ENCODE measurements around the gene RXRA. TPM values are rescaled to one million over a fixed set of nuclear protein-coding genes. Genes with fewer than 3 reads are reported as not detected.

The RXRA gene
- total and polyA plus RNA-seq, 10 of the 15 experiments (the other 5 are each of a cell fraction or from before 2014, with no cell fraction given) = 0.89 to 36.8 (median 11.1) TPM

- H2AFZ ChIP-seq (ENCODE audit: control insufficient read depth, low read depth, low read length) = no peak overlapping the region
- no peak for TF ChIP-seq ZBTB11 (CRISPR knock-in tag; IDR thresholded peaks at IDR 0.05)
- TF ChIP-seq RUNX3 (IDR thresholded peaks at IDR 0.05; ENCODE audit: low read length) = no peak
- no peak for TF ChIP-seq IKZF1 (conservative IDR thresholded peaks at IDR 0.05)
- no peak for TF ChIP-seq E4F1 (IDR thresholded peaks at IDR 0.05; ENCODE audit: borderline replicate concordance, partially characterized antibody)
- TF ChIP-seq CEBPZ (IDR thresholded peaks at IDR 0.05; ENCODE audit: low read depth, low read length) = no peak
- no peak for TF ChIP-seq ZNF384 (IDR thresholded peaks at IDR 0.05; ENCODE audit: borderline replicate concordance, low read depth, low read length)
- no peak for TF ChIP-seq BACH1 (IDR thresholded peaks at IDR 0.05; ENCODE audit: borderline replicate concordance)
- no peak for TF ChIP-seq JUNB (IDR thresholded peaks at IDR 0.05)
- TF ChIP-seq POLR2AphosphoS5 (IDR thresholded peaks at IDR 0.05; ENCODE audit: low read length) = no peak
- TF ChIP-seq ESRRA (IDR thresholded peaks at IDR 0.05; ENCODE audit: low read length) = no peak
- TF ChIP-seq RAD51 (IDR thresholded peaks at IDR 0.05) = no peak
- TF ChIP-seq RAD21 (IDR thresholded peaks at IDR 0.05; ENCODE audit: insufficient read depth, low read depth, low read length) = no peak
- no peak for TF ChIP-seq FOXM1 (IDR thresholded peaks at IDR 0.05; ENCODE audit: low read depth, low read length)
- no peak for DNase-seq (ENCODE audit: low read depth, low spot score)
- H3K9me3 ChIP-seq (replicated peaks; ENCODE audit: control insufficient read depth, insufficient read depth, low read length) = no peaks in the 10 kb centered on the region
- no peaks in the 10 kb centered on the region for H4K20me1 ChIP-seq (ENCODE audit: control insufficient read depth, insufficient read depth)
- CTCF ChIA-PET = no interaction called here
- SMC1A ChIA-PET (ENCODE audit: uncharacterized antibody, unreplicated experiment) = no interaction called here
- in situ Hi-C loops (cut with MboI) = no loop called here
- FAIRE-seq = no peak
- H3K4me2 ChIP-seq (ENCODE audit: control insufficient read depth, insufficient read depth) = no peak overlapping the region
- no peak for ATAC-seq
- no peaks in the 10 kb centered on the region for H3K36me3 ChIP-seq (ENCODE audit: control insufficient read depth in 2 of 2, insufficient read depth in 2 of 2, low read length in 1 of 2)
- RAD21 ChIA-PET (ENCODE audit: unreplicated experiment) = no interaction called here
- intact Hi-C loops (cut with micrococcal nuclease; ENCODE audit: unreplicated experiment) = no loop called here
- H3K27ac ChIP-seq (ENCODE audit: control insufficient read depth, insufficient read depth) = no peak overlapping the region
- WGBS (ENCODE audit: insufficient coverage, insufficient replicate concordance, low lambda C conversion rate, missing lambda C conversion rate) = 10% methylated on average over 3 of the region's 3 CpGs
- BruUV-seq (replicated peaks) = no TSS peak
- H3K4me1 ChIP-seq (ENCODE audit: control insufficient read depth, insufficient read depth, low read length) = no peaks in the 10 kb centered on the region
- H3K4me3 ChIP-seq = no peak overlapping the region
- POLR2A ChIA-PET = no interaction called here
- H3K79me2 ChIP-seq (ENCODE audit: control insufficient read depth, insufficient read depth, low read length) = no peaks in the 10 kb centered on the region
- peaks cover 1 to 2% of the 10 kb centered on the region in 2 experiments; a peak in 3 of 4 replicates for H3K27me3 ChIP-seq (replicated peaks in 1 of 2; ENCODE audit: control insufficient read depth in 2 of 2, insufficient read depth in 2 of 2, low read length in 1 of 2)
- H3K9ac ChIP-seq (ENCODE audit: control insufficient read depth, insufficient read depth, low read length) = no peak overlapping the region
Measured at GRCh38 chr9:134484479-134484878, 158.2 kb downstream of the RXRA start.

All from GM12878 (cell line).